Central memory CD4-positive, alpha-beta T cell (primary cell): ENCODE data around the gene DDX5.
"Not testable (repeated sequence)": the region's sequence is repeated elsewhere in the genome, so short reads cannot be mapped to it uniquely, and the experiment has no call there.

Experiments used
- DNase-seq: peaks from one replicate; pipeline ENCODE4 v3.0.0; 2022

The DDX5 gene

GRCh38 chr17:64507413-64507782 lies 1.3 kb upstream of the DDX5 start:
- DNase-seq: peak; percentile 68

GRCh38 chr17:64506576-64507412 lies 705 bp upstream of the DDX5 start, which contains the start of gene CEP95:
TSS of gene CEP95 (plus strand) at chr17:64506977. CDS start at chr17:64507098, 121 bp downstream.
- DNase-seq: no peak

DNA sequence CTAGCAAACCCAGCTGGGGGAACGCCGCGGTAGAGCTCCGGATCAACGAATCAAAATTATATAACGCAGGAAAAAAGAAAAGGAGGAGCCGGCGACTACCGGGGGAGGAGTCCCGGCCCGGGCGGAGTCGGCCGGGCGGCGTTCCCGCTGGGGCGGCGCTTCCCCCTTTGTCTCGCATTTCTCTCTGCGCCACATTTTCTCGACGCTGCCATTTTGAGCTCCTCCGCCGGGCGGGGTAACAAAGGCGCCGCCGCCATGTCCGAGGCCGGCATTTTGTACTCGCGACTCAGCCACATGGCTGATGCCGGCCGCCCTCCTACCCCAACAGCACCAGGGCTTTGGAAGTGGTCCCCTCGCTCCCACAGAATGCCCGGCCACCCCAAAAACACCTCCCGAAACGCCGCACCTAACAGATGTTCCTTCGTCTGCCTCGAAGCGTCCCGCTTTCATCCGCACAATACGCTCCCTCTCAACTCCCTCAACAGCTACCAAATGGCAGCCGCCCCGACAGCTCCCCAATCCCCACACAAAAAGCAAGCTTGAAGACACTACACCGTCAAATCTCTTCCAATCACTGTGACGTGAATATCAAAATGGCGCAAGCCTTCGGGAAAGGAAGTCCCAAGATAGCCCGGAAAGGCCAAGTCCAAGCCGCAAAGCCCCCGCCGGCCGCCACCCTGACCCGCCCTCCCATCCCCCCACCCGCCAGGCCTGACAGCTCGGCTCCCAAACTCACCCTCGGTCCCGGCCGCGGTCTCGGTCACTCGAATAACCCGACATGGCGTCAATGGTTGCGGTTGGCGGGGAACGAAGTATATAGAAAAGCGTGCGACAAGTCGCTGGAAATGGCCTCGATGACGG lies 519 bp downstream of the DDX5 start:
- DNase-seq: peak; percentile 88

GRCh38 chr17:64504769-64505339 lies 1.2 kb downstream of the DDX5 start:
- no peak for DNase-seq

- peak; percentile 7 for DNase-seq
These were observed 2.0 kb downstream of the DDX5 start for GRCh38 chr17:64503821-64504768.

DNA sequence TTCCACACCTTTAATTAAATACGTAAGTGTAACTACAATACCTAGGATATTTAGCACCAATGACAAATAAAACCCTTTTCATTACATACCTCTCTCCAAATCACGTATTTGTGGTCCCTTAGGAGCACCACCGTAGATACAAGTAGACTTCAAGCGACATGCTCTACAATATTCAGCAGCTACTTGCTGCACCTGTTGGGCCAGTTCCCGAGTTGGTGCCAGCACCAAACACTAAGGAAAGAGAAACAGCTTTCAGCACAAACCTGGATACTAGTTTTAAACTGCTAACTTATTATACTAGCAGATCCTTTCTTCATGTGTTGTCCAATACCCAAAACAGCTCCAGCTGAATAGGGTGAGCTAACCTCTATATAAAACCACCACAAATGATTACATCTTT lies 2.7 kb downstream of the DDX5 start:
- peak; percentile 6 for DNase-seq

GRCh38 chr17:64502809-64503208 lies 3.3 kb downstream of the DDX5 start:
- no peak for DNase-seq

GRCh38 chr17:64502021-64502420 lies 4.1 kb downstream of the DDX5 start:
- no peak for DNase-seq

DNA sequence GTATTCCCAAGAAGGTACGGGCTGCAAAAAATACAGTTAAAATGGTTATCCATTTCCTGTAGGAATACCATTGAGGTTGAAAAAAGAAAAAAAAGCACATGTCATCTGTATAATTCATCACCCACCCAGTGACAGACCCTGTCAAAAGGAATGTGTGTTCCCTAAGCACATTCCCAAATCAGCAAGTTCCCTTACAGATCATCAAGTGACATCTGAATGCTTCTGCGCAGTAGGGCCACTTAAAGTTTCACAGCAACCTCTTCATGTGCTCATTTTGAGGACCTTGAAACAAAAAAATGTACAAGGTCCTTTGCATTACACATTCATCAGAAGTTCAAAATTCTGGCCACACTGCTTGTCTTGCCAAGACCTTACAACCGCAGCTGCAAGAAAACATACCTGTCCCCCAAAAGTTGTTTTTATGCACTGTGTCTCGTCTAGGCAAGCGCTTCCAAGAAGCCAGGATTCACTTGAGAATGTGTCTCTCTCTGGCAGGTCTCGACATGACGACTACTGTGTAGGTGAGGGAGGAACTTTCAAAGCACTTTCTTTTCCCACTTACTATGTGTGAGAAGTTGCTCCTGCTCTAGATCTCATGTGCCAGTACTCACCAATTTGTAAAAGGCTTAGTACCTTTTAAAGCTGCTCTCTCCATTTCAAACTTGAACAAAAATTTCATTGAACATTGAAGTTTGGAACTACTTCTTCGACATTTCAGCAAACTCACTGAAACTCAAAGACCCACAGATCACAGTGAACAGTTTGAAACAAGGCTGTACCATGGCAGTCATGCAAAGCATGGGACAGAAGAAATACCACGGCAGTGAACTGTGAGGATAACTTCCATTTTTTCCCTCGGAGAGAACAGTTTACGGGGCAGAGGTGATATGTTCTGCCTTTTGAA lies 5.0 kb downstream of the DDX5 start:
- peak; percentile 17 for DNase-seq

DNA sequence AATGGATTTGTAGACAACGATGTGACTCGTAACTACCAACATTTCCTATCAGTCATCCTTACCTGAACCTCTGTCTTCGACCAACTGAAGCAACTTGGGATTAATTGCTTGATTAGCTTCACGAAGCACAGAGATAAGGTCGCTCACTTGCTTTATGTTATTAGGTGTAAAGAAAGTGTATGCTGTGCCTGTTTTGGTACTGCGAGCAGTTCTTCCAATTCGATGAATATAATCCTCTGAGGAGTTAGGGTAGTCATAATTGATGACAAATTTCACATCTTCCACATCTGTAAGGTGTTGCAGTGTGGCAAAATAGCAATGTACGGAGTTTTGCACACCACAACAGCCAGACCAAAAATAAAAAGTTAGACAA lies 5.6 kb downstream of the DDX5 start:
- peak; percentile 9 for DNase-seq

DNA sequence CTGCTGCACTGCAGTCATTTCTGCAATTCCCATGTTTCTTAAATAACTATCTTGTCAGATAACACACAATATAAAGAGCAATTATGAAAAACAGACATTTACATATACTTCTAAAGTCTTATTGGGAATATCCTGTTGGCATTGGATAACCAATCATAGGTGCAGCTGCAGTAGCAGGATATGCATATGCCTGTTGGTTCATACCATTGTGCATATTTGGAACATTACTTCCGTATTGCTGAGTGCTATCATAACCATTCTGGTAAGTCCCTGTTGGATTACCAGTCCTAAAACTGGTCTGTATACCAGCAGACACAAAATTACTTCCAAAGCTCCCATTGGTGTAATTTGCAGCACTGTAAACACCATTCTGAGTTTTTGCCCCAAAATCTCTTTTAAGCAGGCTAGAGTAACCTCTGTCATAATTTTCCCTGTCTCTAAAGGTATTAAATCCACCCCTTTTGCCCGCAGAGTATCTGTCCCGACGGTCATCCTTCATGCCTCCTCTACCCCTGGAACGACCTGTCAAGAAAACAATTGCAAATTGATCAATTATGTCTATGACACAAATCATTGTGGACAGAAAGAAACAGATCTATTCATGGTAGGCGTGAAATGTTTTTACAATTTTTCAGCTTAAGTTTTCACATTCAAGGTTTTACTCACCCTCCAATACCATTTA lies 6.1 kb downstream of the DDX5 start:
- DNase-seq: peak; percentile 22

DNA sequence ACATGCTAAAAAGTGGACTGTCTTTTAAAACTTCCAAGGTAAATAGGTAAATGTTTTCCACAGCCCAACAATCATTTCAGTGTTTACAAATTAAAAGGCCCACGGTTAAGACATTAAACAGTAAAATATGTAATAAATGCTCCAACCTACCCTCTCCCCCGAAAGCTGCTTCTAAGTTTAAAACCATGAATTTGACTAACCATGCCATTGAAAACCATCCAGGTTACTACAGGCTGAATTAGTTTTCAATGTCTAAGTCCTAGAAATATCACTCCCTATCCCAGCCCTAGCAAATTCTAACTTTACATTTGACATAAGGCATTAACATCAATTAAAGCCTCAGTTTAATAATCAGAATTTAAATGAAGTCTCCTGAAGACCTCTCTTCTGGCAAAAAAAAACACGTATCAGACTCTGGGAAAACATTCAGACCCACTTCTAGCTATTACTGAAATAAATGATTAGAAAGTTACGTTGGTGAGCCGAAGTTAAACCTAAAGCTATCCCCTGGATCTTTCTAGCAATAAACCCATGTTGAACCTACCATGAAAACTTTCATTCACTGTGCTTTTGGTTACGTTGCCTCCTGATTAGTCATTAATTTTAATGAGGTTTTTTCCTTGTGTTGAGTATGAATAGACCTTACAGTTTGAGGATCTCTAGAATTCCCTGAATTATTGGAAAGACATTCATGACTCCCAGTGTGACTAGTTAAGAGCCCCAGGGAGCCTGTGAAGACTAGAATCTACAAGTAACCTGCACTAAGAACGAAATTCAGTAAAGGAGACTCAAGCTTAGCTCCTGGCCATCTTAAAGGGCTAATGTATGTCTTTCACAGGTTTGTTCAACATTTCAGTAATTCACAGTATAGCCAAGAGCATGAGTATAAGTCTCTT lies 7.5 kb downstream of the DDX5 start:
- DNase-seq: peak; percentile 13

DNA sequence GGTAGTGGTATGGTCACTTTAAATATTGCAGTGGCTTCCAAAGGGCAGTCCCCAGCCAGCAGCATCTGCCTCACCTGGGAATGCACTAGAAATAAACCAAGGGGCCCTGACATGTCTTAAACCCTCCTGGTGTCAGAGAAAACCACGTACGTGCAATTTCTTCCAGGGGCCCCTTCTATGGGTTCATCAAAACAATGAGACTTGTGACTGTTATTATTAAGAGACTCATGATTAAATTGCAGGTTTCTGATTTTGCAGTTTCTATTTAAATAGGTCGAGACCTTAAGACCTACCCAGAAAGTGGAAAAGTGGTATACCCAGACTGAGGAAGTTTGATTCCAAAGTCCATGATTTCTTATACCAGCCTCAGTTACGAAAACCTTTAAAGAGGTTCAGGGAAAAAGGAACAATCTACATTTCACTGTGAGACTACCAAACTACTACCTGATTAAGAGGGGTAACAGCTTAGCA lies 8.5 kb downstream of the DDX5 start:
- DNase-seq: no peak

- peak; percentile 96 for DNase-seq
These were observed 9.1 kb downstream of the DDX5 start, which contains the start of gene POLG2 for GRCh38 chr17:64496786-64497564. TSS of gene POLG2 (minus strand) at chr17:64497054. CDS start at chr17:64496968, 86 bp downstream.

GRCh38 chr17:64496348-64496785 lies 9.7 kb downstream of the DDX5 start:
- no peak for DNase-seq

- DNase-seq: not testable (repeated sequence)
These were observed 10.8 kb downstream of the DDX5 start for GRCh38 chr17:64495300-64495699.

GRCh38 chr17:64494121-64494520 lies 12.0 kb downstream of the DDX5 start:
- no peak for DNase-seq

- DNase-seq: peak; percentile 51
These were observed 13.5 kb downstream of the DDX5 start for GRCh38 chr17:64492481-64493109.
